Measurements from ENCODE around the gene TAMM41. TPM values are rescaled to one million over a fixed set of nuclear protein-coding genes. Genes with fewer than 3 reads are reported as not detected.
"Not testable (repeated sequence)": the region's sequence is repeated elsewhere in the genome, so short reads cannot be mapped to it uniquely, and the experiment has no call there.

Gene TAMM41, protein sequence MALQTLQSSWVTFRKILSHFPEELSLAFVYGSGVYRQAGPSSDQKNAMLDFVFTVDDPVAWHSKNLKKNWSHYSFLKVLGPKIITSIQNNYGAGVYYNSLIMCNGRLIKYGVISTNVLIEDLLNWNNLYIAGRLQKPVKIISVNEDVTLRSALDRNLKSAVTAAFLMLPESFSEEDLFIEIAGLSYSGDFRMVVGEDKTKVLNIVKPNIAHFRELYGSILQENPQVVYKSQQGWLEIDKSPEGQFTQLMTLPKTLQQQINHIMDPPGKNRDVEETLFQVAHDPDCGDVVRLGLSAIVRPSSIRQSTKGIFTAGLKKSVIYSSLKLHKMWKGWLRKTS
- total RNA-seq, result 10 to 100 TPM; 15.7 to 35.2 TPM

DNA sequence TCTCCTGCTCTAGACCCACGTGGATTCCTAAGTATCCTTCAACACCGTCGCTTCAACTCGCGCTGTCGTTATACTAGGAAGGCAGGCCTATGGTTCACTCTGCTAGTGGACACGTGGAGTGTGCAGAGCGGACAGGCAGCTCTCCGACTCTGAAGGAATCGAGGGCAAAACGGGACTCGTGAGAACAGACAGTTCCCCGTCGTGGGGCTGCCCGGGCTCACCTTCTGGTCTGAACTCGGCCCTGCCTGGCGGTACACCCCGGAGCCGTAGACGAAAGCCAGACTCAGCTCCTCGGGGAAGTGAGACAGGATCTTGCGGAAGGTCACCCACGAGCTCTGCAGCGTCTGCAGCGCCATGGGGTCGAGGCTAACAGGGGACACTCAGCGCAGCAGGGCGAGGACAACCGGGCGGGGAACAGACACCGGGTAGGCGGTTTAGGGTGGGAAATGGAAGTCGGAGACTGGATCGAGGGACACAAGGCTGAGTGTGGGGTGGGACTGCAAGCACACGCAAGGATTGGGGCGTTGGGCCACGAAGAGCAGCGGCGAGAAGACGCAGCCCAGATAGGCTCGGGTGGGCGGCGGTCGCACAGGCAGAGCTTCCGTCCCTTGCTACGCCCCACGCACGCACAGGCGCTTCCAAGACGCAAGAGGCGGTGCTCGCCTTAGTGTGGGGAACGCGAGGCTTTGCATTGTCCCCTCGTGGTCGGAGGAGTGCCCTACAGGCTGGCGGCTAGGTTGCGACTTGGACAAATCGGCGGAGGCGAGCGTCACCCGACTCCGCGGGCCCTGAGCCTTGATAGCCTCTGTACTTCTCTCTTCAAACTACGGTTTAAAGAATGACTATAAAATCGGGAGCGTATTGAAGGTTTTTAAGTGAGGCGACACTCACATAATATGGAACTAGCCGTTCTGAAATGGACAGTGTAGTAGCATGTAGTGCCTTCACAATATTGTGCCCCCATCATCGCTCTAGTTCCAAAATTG, at the start of gene TAMM41:
Gene TAMM41 (minus strand): TSS at position 605 of the 986 bp plus-strand sequence. CDS start 249 bp downstream, at position 356.
- Mint-ChIP-seq H3K27ac (peak within 1 kb of the TSS; percentile 93 to 98), H3K9me3 (peaks cover 0 to 4% of the 10 kb centered on the region in 2 donors), H3K36me3 (peaks cover 16 to 22% of the 10 kb centered on the region in 2 donors)
- DNase-seq (ENCODE audit: low spot score in 2 of 2) (peak; percentile 86 to 88), ATAC-seq (peak; percentile 99 to 100)

DNA sequence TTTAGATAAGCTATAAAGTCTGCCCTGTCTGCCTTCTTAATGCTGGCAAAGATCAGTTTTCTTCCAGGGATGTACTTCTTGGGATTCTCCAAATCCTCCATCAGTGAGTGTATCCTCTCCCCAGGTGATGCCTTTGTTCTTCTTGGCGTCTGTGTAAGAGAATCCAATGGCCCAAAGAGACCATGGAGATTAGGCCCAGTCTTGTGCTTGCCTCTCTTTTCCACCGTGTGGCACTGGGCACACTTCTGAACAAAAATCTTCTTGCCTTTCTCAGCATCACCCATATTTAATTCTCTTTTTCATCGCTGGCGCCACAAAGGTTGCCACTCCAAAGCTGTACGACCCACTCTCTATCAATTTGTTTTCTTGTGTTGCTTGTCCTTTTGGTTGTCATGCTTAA, 32.2 kb upstream of the TAMM41 start:
- no peak for ATAC-seq
- Mint-ChIP-seq H3K9me3 (no peaks in the 10 kb centered on the region), H3K36me3 (no peaks in the 10 kb centered on the region), H3K27ac (no peak overlapping the region)
- no peak for DNase-seq (ENCODE audit: low spot score in 2 of 2)

DNA sequence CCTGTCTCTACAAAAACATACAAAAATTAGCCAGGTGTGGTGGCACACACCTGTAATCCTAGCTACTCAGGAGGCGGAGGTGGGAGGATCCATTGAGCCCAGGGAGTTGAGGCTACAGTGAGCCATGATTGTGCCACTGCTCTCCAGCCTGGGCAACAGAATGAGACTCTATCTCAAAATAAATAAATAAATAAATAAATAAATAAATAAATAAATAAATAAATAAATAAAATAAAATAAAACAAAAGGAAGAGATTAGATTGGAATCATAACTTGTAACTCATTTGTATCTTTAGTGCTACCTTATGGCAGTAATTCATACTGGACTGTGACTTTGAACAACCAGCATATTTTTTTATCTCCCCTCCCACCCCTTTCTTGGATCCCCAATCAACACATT, 28.0 kb upstream of the TAMM41 start:
- not testable (repeated sequence) for DNase-seq (ENCODE audit: low spot score in 2 of 2); H3K9me3 Mint-ChIP-seq; H3K27ac Mint-ChIP-seq; H3K36me3 Mint-ChIP-seq; ATAC-seq

- not testable (repeated sequence) for H3K9me3 Mint-ChIP-seq; H3K36me3 Mint-ChIP-seq; DNase-seq (ENCODE audit: low spot score in 2 of 2); ATAC-seq; H3K27ac Mint-ChIP-seq
These were observed 17.1 kb upstream of the TAMM41 start for GRCh38 chr3:11863739-11864138.

DNA sequence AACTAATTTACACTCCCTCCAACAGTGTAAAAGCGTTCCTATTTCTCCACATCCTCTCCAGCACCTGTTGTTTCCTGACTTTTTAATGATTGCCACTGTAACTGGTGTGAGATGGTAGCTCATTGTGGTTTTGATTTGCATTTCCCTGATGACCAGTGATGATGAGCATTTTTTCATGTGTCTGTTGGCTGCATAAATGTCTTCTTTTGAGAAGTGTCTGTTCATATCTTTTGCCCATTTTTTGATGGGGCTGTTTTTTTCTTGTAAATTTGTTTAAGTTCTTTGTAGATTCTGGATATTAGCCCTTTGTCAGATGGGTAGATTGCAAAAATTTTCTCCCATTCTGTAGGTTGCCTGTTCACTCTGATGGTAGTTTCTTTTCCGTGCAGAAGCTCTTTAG, 15.9 kb upstream of the TAMM41 start:
- DNase-seq (ENCODE audit: low spot score in 2 of 2); ATAC-seq; H3K9me3 Mint-ChIP-seq; H3K27ac Mint-ChIP-seq; H3K36me3 Mint-ChIP-seq: not testable (repeated sequence)

DNA sequence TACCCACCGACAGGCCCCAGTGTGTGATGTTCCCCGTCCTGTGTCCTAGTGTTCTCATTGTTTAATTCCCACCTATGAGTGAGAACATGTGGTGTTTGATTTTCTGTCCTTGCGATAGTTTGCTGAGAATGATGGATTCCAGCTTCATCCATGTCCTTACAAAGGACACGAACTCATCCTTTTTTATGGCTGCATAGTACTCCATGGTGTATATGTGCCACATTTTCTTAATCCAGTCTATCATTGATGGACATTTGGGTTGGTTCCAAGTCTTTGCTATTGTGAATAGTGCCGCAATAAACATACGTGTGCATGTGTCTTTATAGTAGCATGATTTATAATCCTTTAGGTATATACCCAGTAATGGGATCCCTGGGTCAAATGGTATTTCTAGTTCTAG, 15.5 kb upstream of the TAMM41 start:
- H3K27ac Mint-ChIP-seq; DNase-seq (ENCODE audit: low spot score in 2 of 2); H3K9me3 Mint-ChIP-seq; ATAC-seq; H3K36me3 Mint-ChIP-seq: not testable (repeated sequence)

DNA sequence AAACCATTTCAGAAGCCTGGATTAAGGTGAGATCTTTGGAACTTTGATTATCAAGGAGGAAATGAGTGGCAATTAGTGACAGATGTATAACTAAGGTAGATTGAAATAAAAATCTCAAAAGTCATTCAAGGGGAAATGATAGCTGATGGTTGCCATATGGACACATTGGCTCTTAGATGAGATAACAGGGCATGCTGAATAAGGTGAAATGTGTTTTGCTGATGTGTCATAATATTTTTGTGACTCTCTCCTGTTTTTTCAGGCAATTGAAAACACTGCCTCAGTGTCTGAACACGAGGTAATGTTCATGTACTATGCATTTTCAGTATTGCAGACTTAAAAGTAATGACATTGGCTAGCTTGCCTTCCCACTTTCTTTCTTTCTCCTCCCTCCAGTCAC, 13.5 kb upstream of the TAMM41 start:
- DNase-seq (ENCODE audit: low spot score in 2 of 2); ATAC-seq; H3K36me3 Mint-ChIP-seq; H3K9me3 Mint-ChIP-seq; H3K27ac Mint-ChIP-seq: not testable (repeated sequence)

DNA sequence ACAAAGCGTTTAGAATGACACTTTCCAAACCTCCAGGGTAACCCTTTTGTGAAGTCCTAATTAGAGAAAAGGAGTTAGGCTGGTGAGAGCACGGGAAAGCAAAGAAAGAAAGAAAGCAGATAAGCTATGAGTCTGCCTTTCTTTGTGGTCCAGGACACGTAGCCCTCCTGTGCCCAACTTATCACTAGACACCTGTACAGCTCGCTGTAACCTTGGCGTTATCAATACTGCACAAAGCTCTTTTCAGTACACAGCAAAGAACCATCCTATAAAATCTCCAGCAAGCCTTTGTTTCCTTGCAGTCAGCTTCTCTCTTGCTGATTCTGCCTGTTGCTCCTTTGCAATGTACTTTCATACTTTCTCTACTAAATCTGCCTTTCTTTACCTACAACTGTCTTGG, 6.8 kb upstream of the TAMM41 start:
- no peaks in the 10 kb centered on the region for H3K36me3 Mint-ChIP-seq
- DNase-seq (ENCODE audit: low spot score in 2 of 2) (no peak), ATAC-seq (no peak)
- no peaks in the 10 kb centered on the region for H3K9me3 Mint-ChIP-seq
- no peak overlapping the region for H3K27ac Mint-ChIP-seq

- Mint-ChIP-seq H3K36me3 (peaks cover 11 to 13% of the 10 kb centered on the region in 2 donors), H3K9me3 (peaks cover 0 to 4% of the 10 kb centered on the region in 2 donors), H3K27ac (no peak overlapping the region)
- ATAC-seq (no peak), DNase-seq (ENCODE audit: low spot score in 2 of 2) (no peak)
These were observed 3.3 kb upstream of the TAMM41 start for GRCh38 chr3:11850003-11850402.

DNA sequence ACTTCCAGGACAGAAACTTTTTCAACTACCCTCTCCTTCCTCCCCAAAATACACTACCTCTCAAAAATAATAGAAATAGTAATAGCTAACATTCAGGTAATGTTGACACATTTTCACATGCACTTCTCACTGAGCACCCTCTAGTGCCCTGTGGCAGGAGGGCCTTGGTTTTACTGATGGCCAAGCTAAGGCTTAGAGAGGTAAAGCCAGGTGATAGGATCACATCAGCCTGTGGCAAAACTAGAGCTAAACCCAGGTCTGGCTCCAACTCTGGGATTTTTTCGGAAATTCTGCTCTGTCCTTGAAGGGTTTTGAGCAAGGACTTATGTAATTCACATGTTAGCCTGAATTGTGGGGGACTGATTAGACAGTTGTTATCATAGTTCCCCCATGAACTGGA, 922 bp upstream of the TAMM41 start:
- Mint-ChIP-seq H3K9me3 (peaks cover 0 to 4% of the 10 kb centered on the region in 2 donors), H3K36me3 (peaks cover 16 to 19% of the 10 kb centered on the region in 2 donors), H3K27ac (peak overlapping the region; percentile 76 to 93)
- DNase-seq (ENCODE audit: low spot score in 2 of 2) (no peak), ATAC-seq (no peak)

GRCh38 chr3:11845651-11846050, 1.0 kb downstream of the TAMM41 start:
- DNase-seq (ENCODE audit: low spot score in 2 of 2) (no peak), ATAC-seq (no peak)
- Mint-ChIP-seq H3K36me3 (peaks cover 16 to 24% of the 10 kb centered on the region in 2 donors), H3K9me3 (peaks cover 0 to 4% of the 10 kb centered on the region in 2 donors), H3K27ac (peak overlapping the region; percentile 93 to 98)

DNA sequence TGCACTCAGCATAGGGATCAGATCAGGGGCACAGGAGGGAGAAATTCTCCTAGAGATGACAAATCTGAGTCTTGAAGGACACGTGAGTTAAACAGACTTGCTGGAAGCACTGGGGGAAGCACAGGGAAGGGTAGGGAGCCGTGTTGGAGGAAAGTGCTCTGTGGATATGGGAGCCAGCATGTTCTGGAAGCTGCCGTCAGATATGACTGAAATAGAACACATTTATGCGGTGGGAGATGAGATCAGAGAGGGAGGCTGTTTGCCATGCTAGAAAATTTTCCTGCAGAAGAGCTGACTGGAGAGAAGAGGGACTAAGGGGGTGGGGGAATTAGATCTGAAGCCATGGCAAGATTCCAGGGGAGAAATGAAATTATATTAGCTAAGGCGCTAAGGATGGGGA, 1.8 kb downstream of the TAMM41 start:
- H3K9me3 Mint-ChIP-seq, result peaks cover 0 to 4% of the 10 kb centered on the region in 2 donors
- H3K36me3 Mint-ChIP-seq, result peaks cover 16 to 31% of the 10 kb centered on the region in 2 donors
- H3K27ac Mint-ChIP-seq, result peak overlapping the region; percentile 92 to 93
- ATAC-seq (no peak), DNase-seq (ENCODE audit: low spot score in 2 of 2) (no peak)

GRCh38 chr3:11835028-11835639, 11.6 kb downstream of the TAMM41 start:
- ATAC-seq (no peak), DNase-seq (ENCODE audit: low spot score in 2 of 2) (no peak)
- Mint-ChIP-seq H3K27ac (no peak overlapping the region), H3K9me3 (no peaks in the 10 kb centered on the region), H3K36me3 (peaks cover 4 to 5% of the 10 kb centered on the region in 2 donors)

DNA sequence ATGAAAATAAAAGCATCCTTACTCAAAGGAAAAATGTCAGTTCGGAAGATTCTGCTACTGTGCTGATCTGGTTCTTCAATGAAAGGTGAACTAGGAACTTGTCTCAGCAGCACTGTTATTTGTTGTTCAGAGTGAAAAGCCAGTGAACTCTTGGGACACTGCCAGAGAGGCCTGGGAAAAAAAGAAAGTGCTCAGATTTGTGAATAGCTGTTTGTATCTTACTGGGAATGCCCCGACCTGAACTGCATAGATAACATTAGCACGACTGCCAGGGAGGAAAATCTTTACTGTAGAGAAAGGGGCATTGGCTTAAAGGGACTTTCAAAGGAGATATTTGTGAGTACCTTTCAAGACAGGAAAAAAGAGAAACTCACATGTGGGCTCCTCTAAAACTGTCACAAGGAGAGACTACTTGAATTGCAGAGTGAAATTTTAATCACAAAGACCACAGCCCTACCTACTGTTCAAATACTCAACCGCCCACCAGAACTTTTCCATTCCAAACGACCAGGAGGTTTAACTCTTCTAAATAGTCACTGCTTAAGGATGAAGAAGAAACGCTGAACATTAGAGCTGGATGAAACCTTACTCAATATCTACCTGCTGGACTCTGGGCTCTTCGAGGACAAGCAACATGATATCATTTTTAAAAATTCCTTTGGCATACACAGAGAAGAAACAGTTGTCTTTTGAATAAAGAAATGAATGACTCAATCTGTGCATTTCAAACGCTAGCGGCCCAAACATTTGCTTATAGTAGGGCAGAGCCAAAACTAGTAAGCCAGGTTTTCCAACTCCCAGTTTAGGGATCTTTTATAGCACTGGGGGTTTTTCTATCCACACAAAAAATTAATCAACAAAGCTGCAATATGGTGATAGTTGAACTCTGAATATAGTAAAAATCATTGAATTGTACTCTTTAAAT, 13.4 kb downstream of the TAMM41 start:
- DNase-seq (ENCODE audit: low spot score in 2 of 2) (no peak), ATAC-seq (no peak)
- H3K27ac Mint-ChIP-seq, result no peak overlapping the region
- H3K36me3 Mint-ChIP-seq, result peaks cover 4 to 5% of the 10 kb centered on the region in 2 donors
- H3K9me3 Mint-ChIP-seq, result no peaks in the 10 kb centered on the region

GRCh38 chr3:11829416-11829815, 17.3 kb downstream of the TAMM41 start:
- ATAC-seq (no peak), DNase-seq (ENCODE audit: low spot score in 2 of 2) (no peak)
- H3K27ac Mint-ChIP-seq, result no peak overlapping the region
- H3K9me3 Mint-ChIP-seq, result no peaks in the 10 kb centered on the region
- peaks cover 4 to 15% of the 10 kb centered on the region in 2 donors for H3K36me3 Mint-ChIP-seq

Data from activated naive CD4-positive, alpha-beta T cell treated with anti-CD3 and anti-CD28 coated beads, Interleukin-2, amount 50 U/mL, for 72 hours (primary cell).